Heart left ventricle (tissue), 16 donors: ENCODE measurements around the gene PHF3. TPM values are rescaled to one million over a fixed set of nuclear protein-coding genes. Genes with fewer than 3 reads are reported as not detected.
"Not testable (repeated sequence)": the region's sequence is repeated elsewhere in the genome, so short reads cannot be mapped to it uniquely, and the experiment has no call there.

Experiments
- ATAC-seq, 4 donors: fragments of 200-7000 bp; cut with Tn5 transposase; one replicate each; pipeline ENCODE4 v1.9.1; 2020 to 2022; ENCODE audit warnings: moderate library complexity in 4 of 4, mild to moderate bottlenecking in 3 of 4, moderate number of reproducible peaks in 1 of 4
- DNase-seq, 5 donors: peaks; one replicate each; pipeline ENCODE4 v3.0.0-alpha.2; 2020
- H3K27ac ChIP-seq, 12 donors: fragments of 200-600 bp; sonication (generic) in 4 of 12; one replicate each; pipeline versions ENCODE4 v1.5.0 to v1.8.0; 2016 to 2022; ENCODE audit warnings: mild to moderate bottlenecking in 2 of 12
- H3K27me3 ChIP-seq, 9 donors: fragments of 200-600 bp; sonication (generic) in 2 of 9; one replicate each; pipeline versions ENCODE4 v1.5.1 to v1.8.0; 2016 to 2022; ENCODE audit warnings: mild to moderate bottlenecking in 3 of 9
- H3K36me3 ChIP-seq, 9 donors: fragments of 200-600 bp; sonication (generic) in 2 of 9; one replicate each; pipeline versions ENCODE4 v1.5.0 to v1.8.0; 2018 to 2022; ENCODE audit warnings: mild to moderate bottlenecking in 2 of 9
- H3K4me1 ChIP-seq, 12 donors: fragments of 200-600 bp; sonication (generic) in 4 of 12; one replicate each; pipeline versions ENCODE4 v1.5.0 to v1.8.0; 2016 to 2022; ENCODE audit warnings: mild to moderate bottlenecking in 3 of 12
- H3K4me3 ChIP-seq, 12 donors: fragments of 200-600 bp; sonication (generic) in 4 of 12; one replicate each; pipeline versions ENCODE4 v1.5.0 to v1.8.0; 2017 to 2022; ENCODE audit warnings: mild to moderate bottlenecking in 9 of 12, moderate library complexity in 4 of 12
- H3K9me3 ChIP-seq, 12 donors: fragments of 200-600 bp; sonication (generic) in 4 of 12; one replicate each; pipeline versions ENCODE4 v1.5.0 to v1.8.0; 2016 to 2022; ENCODE audit warnings: mild to moderate bottlenecking in 1 of 12
- CTCF ChIP-seq, 12 donors: fragments of 200-600 bp; sonication (generic) in 4 of 12; IDR thresholded peaks; one replicate each; pipeline versions ENCODE4 v1.5.0 to v1.8.0; 2018 to 2022; ENCODE audit warnings: antibody characterized with exemption in 12 of 12, mild to moderate bottlenecking in 5 of 12
- POLR2A ChIP-seq, 2 donors: fragments of 450-650 bp; IDR thresholded peaks; one replicate each; pipeline ENCODE4 v1.6.1; 2017; ENCODE audit warnings: antibody characterized with exemption in 2 of 2, mild to moderate bottlenecking in 2 of 2, moderate library complexity in 2 of 2
- WGBS, 4 donors: extraction: QIAGEN DNeasy Blood & Tissue Kit in 2 of 4; methylation state at CpG; one replicate each; pipeline versions ENCODE4 v1.1.5 to v1.1.7; 2013 to 2018; 5-methylcytosine and 5-hydroxymethylcytosine counted together
- intact Hi-C, 10 donors: fragments of 100-400 bp; cut with DNase I; formaldehyde crosslinking; loops; one replicate each; pipeline versions ENCODE4 v1.11.1 to v1.14.2; 2022
- polyA plus RNA-seq, 2 donors: library from polyadenylated mRNA; stranded (reverse); fragments of 200-250 nt; gene quantifications; one replicate each; pipeline ENCODE4 v1.2.3, GENCODE V29; 2013
- total RNA-seq, 9 donors: library from RNA; depleted of rRNA in 2 of 9; stranded (reverse); fragments of >200 nt in 2 of 9; fragmentation: NEBNext Ultra II Directional in 3 of 9; extraction: Animal tissue kit (Norgen Biotek cat#: 25700) in 3 of 9; gene quantifications; one replicate each; pipeline versions ENCODE4 v1.1.0 to v1.2.4, GENCODE V29; 2016 to 2023
- donor health status: ischemic (EF 13 %, LVEDD 7.1; RV severe dilation, severe dysfunction).
- donor health status: healthy with polysubstance abuse.
- donor health status: DM: no; HTN: yes; CAD: no.
- donor health status: DM: no; HTN: no; CAD: no.
- donor health status: ischemic (EF 25% LVEDD 6.9; RV normal size, moderate dysfunction).
- donor health status: ischemic (EF 25% LVEDD 5.7; RV mildly dilated, moderate dysfunction).
- donor health status: healthy.
- donor health status: DM: yes; HTN: yes; CAD: no.
- donor health status: ischemic (EF 35%, LVEDD 5.7; RV mildly dilated, moderate dysfunction).
- donor health status: nonischemic (EF 11% LVEDD 7.7; RV severe dilation, severe dysfunction).
- donor health status: DM: yes; HTN: yes; CAD: no.
- donor health status: PGD.
- donor health status: ischemic (EF 29% LVEDD 5.4; RV normal size, mild dysfunction).
- donor health status: nonischemic (EF 23%, LVEDD 6.1; RV moderate dilation, normal function).

Gene PHF3
- total and polyA plus RNA-seq, 11 donors, result 5.3 to 53.5 (median 34.0) TPM

- Histone ChIP-seq H3K4me1 (no peaks in the 10 kb centered on the region), H3K36me3 (no peaks in the 10 kb centered on the region), H3K27ac (no peak overlapping the region), H3K9me3 (peaks cover 0 to 6% (median 0%) of the 10 kb centered on the region in 12 donors), H3K27me3 (no peaks in the 10 kb centered on the region), H3K4me3 (no peak overlapping the region)
- TF ChIP-seq POLR2A (IDR thresholded peaks at IDR 0.05) (no peak), CTCF (IDR thresholded peaks at IDR 0.05) (no peak)
- DNase-seq (no peak), ATAC-seq (no peak)
- intact Hi-C loops, result no loop called here
- WGBS, 4 donors, result 89 to 95% (median 94%) methylated on average over 2 of the region's 2 CpGs
Measured at GRCh38 chr6:63750400-63750799, 114.8 kb downstream of the PHF3 start.

GRCh38 chr6:63757275-63757674 is 121.7 kb downstream of the PHF3 start:
- H3K4me1 ChIP-seq, DNase-seq, H3K27ac ChIP-seq, H3K36me3 ChIP-seq, H3K4me3 ChIP-seq, ATAC-seq, H3K27me3 ChIP-seq, intact Hi-C loops: not testable (repeated sequence)
- H3K9me3 ChIP-seq, result peaks cover 0 to 20% (median 3%) of the 10 kb centered on the region in 12 donors

- Histone ChIP-seq H3K27ac (no peak overlapping the region), H3K36me3 (no peaks in the 10 kb centered on the region), H3K4me3 (no peak overlapping the region), H3K9me3 (peaks cover 0 to 20% (median 3%) of the 10 kb centered on the region in 12 donors), H3K27me3 (no peaks in the 10 kb centered on the region), H3K4me1 (no peaks in the 10 kb centered on the region)
- no peak for DNase-seq
- no peak for TF ChIP-seq POLR2A (IDR thresholded peaks at IDR 0.05)
- TF ChIP-seq CTCF (IDR thresholded peaks at IDR 0.05), result no peak
- 72 to 83% (median 77%) methylated on average over 1 of the region's 1 CpG for WGBS, 4 donors
- intact Hi-C loops, result no loop called here
- no peak for ATAC-seq
Measured at GRCh38 chr6:63757826-63758225, 122.2 kb downstream of the PHF3 start.

- H3K27ac ChIP-seq, result no peak overlapping the region
- no peaks in the 10 kb centered on the region for H3K36me3 ChIP-seq
- DNase-seq, result no peak
- H3K4me3 ChIP-seq, result no peak overlapping the region
- no peak for ATAC-seq
- H3K9me3 ChIP-seq, result peaks cover 0 to 20% (median 3%) of the 10 kb centered on the region in 12 donors
- TF ChIP-seq POLR2A (IDR thresholded peaks at IDR 0.05), result no peak
- no peaks in the 10 kb centered on the region for H3K27me3 ChIP-seq
- intact Hi-C loops, result loop anchor here in 5 of 10 donors (2.0 to 5.0 kb wide), 3 partner anchors 162 to 407 kb away; no protein-coding TSS in a partner anchor
- H3K4me1 ChIP-seq, result no peaks in the 10 kb centered on the region
Measured at GRCh38 chr6:63759605-63760105, 124.1 kb downstream of the PHF3 start.

- intact Hi-C loops, result loop anchor here in 5 of 10 donors (2.0 to 5.0 kb wide), 3 partner anchors 163 to 408 kb away; no protein-coding TSS in a partner anchor
- Histone ChIP-seq H3K4me1 (no peaks in the 10 kb centered on the region), H3K27ac (no peak overlapping the region), H3K36me3 (no peaks in the 10 kb centered on the region), H3K27me3 (no peaks in the 10 kb centered on the region), H3K4me3 (no peak overlapping the region), H3K9me3 (peaks cover 0 to 20% (median 3%) of the 10 kb centered on the region in 12 donors)
- TF ChIP-seq CTCF (IDR thresholded peaks at IDR 0.05) (no peak), POLR2A (IDR thresholded peaks at IDR 0.05) (no peak)
- ATAC-seq, result no peak
- DNase-seq, result no peak
Measured at GRCh38 chr6:63760199-63760598, 124.6 kb downstream of the PHF3 start.
